Gastroesophageal sphincter (tissue), 3 donors: ENCODE measurements around the gene KLHDC7B.

ENCODE experiments used
- CTCF ChIP-seq, 4 experiments: fragments of 200-600 bp in 2 of 4; fragments of 450-650 bp in 2 of 4; sonication (generic) in 1 of 4; IDR thresholded peaks; one replicate each; pipeline ENCODE4 v1.5.1; 2017 to 2019; ENCODE audit warnings: antibody characterized with exemption in 4 of 4, mild to moderate bottlenecking in 2 of 4, moderate library complexity in 2 of 4
- POLR2AphosphoS5 ChIP-seq: sonication (generic); formaldehyde crosslinking; IDR thresholded peaks from one replicate; pipeline ENCODE4 v1.6.1; 2017; ENCODE audit warnings: antibody characterized with exemption

DNA sequence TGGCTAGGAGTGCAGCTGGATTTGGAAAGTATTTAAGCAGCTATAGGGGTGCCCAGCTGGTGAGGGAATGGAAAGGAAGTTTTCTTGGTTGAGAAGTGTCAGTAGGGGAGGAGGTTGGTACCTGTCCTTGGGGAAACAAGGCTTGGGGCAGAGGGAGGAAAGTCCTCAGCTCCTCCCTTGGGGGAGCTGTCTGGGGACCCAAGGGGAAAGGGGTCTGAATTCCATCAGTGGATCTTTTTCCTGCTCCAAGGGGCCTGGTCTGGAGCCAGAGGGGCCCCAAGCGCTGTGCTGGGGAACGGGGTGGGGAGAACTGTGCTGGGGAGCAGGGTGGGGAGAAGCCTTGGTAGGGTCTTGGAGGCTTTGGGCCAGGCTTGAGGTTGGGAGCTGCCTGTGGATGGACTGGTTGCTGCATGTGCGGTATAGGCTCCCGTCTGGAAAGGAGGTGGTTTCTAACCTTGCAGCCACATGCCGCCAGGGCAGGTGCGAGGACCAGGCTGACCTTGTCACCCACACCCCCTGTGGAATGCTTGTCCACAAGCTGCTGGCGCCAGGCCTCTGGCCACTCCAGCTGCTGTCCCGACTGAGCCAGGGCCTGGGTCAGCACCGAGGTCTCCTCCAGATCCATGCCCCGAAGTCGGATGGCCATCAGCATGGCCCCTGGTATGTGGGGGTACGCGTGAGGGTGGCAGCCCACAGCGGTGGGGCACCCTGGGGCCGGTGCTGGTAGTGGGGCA lies 16.9 kb upstream of the KLHDC7B start:
- TF ChIP-seq CTCF (IDR thresholded peaks at IDR 0.05) (no peak), POLR2AphosphoS5 (no peak)
